ENCODE data around the gene MSANTD2.

MSANTD2 gene

GRCh38 chr11:124758355-124759265, 41.6 kb downstream of the MSANTD2 start:
- no peak overlapping the region for H3K4me3 ChIP-seq (ENCODE audit: low read depth, low read length)
- TF ChIP-seq CTCF (IDR thresholded peaks at IDR 0.05; ENCODE audit: low read depth, low read length): 0 out of 2 replicates have a peak, but pooled peaks have one; percentile 16
- H3K27ac ChIP-seq: no peak overlapping the region
- no peak for DNase-seq
- no peaks in the 10 kb centered on the region for H3K9me3 ChIP-seq (ENCODE audit: severe bottlenecking)
- H3K36me3 ChIP-seq: no peaks in the 10 kb centered on the region
- H3K27me3 ChIP-seq (ENCODE audit: insufficient read depth, low read depth, severe bottlenecking): no peaks in the 10 kb centered on the region

- Histone ChIP-seq H3K9me3 (ENCODE audit: severe bottlenecking) (no peaks in the 10 kb centered on the region), H3K4me3 (ENCODE audit: low read depth, low read length) (no peak overlapping the region), H3K27me3 (ENCODE audit: insufficient read depth, low read depth, severe bottlenecking) (no peaks in the 10 kb centered on the region), H3K36me3 (no peaks in the 10 kb centered on the region), H3K27ac (no peak overlapping the region)
- no peak for TF ChIP-seq CTCF (IDR thresholded peaks at IDR 0.05; ENCODE audit: low read depth, low read length)
- no peak for DNase-seq
These were observed 42.9 kb downstream of the MSANTD2 start for GRCh38 chr11:124757320-124757719.

GRCh38 chr11:124756753-124757227, 43.4 kb downstream of the MSANTD2 start:
- H3K9me3 ChIP-seq (ENCODE audit: severe bottlenecking): no peaks in the 10 kb centered on the region
- H3K36me3 ChIP-seq: no peaks in the 10 kb centered on the region
- no peak for TF ChIP-seq CTCF (IDR thresholded peaks at IDR 0.05; ENCODE audit: low read depth, low read length)
- H3K27ac ChIP-seq: no peak overlapping the region
- DNase-seq: no peak
- H3K4me3 ChIP-seq (ENCODE audit: low read depth, low read length): no peak overlapping the region
- H3K27me3 ChIP-seq (ENCODE audit: insufficient read depth, low read depth, severe bottlenecking): no peaks in the 10 kb centered on the region

GRCh38 chr11:124756033-124756752, 44.0 kb downstream of the MSANTD2 start:
- TF ChIP-seq CTCF (IDR thresholded peaks at IDR 0.05; ENCODE audit: low read depth, low read length): no peak
- Histone ChIP-seq H3K4me3 (ENCODE audit: low read depth, low read length) (no peak overlapping the region), H3K36me3 (no peaks in the 10 kb centered on the region), H3K27ac (no peak overlapping the region), H3K9me3 (ENCODE audit: severe bottlenecking) (no peaks in the 10 kb centered on the region), H3K27me3 (ENCODE audit: insufficient read depth, low read depth, severe bottlenecking) (no peaks in the 10 kb centered on the region)
- no peak for DNase-seq

GRCh38 chr11:124754710-124755109, 45.5 kb downstream of the MSANTD2 start:
- Histone ChIP-seq H3K9me3 (ENCODE audit: severe bottlenecking) (no peaks in the 10 kb centered on the region), H3K27me3 (ENCODE audit: insufficient read depth, low read depth, severe bottlenecking) (no peaks in the 10 kb centered on the region)
- no peak for TF ChIP-seq CTCF (IDR thresholded peaks at IDR 0.05; ENCODE audit: low read depth, low read length)

More at GRCh38 chr11:124754710-124755109, 45.5 kb downstream of the MSANTD2 start:
- DNase-seq: no peak
- no peak overlapping the region for H3K4me3 ChIP-seq (ENCODE audit: low read depth, low read length)
- H3K36me3 ChIP-seq: no peaks in the 10 kb centered on the region
- H3K27ac ChIP-seq: no peak overlapping the region

Data from WERI-Rb-1 (cell line).